ENCODE measurements around the gene CKAP2.

- TF ChIP-seq, protein P1, sequence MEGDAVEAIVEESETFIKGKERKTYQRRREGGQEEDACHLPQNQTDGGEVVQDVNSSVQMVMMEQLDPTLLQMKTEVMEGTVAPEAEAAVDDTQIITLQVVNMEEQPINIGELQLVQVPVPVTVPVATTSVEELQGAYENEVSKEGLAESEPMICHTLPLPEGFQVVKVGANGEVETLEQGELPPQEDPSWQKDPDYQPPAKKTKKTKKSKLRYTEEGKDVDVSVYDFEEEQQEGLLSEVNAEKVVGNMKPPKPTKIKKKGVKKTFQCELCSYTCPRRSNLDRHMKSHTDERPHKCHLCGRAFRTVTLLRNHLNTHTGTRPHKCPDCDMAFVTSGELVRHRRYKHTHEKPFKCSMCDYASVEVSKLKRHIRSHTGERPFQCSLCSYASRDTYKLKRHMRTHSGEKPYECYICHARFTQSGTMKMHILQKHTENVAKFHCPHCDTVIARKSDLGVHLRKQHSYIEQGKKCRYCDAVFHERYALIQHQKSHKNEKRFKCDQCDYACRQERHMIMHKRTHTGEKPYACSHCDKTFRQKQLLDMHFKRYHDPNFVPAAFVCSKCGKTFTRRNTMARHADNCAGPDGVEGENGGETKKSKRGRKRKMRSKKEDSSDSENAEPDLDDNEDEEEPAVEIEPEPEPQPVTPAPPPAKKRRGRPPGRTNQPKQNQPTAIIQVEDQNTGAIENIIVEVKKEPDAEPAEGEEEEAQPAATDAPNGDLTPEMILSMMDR (IDR thresholded peaks at IDR 0.05; ENCODE audit: low read depth, low read length) = no peak
- TF ChIP-seq EZH2phosphoT487 (IDR thresholded peaks at IDR 0.05; ENCODE audit: low read depth) = no peak
These were observed 48.6 kb upstream of the CKAP2 start for GRCh38 chr13:52406629-52407028.
